B cell (primary cell): ENCODE data around the gene DNAH3. TPM values are rescaled to one million over a fixed set of nuclear protein-coding genes. Genes with fewer than 3 reads are reported as not detected.
A peak's percentile ranks its signal among the peaks of the same experiment; 100 is the strongest.

ENCODE experiments used
- ATAC-seq: fragments of 200-7000 bp; cut with Tn5 transposase; one replicate; pipeline ENCODE4 v1.10.0; 2021; ENCODE audit warnings: low read depth, mild to moderate bottlenecking, moderate number of reproducible peaks, moderate library complexity
- CTCF ChIA-PET: fragments of 350-600 bp; sonication (Branson Sonifier 250); formaldehyde crosslinking; loops from one replicate; lab custom pipeline; 2021; ENCODE audit warnings: antibody characterized with exemption, inconsistent platforms; lab: Charles Lee
- POLR2A ChIA-PET: fragments of 350-600 bp; sonication (Branson Sonifier 250); formaldehyde crosslinking; loops from one replicate; lab custom pipeline; 2021; ENCODE audit warnings: antibody characterized with exemption; lab: Charles Lee
- DNase-seq: peaks from one replicate; pipeline ENCODE4 v3.0.0; 2013
- H2AFZ ChIP-seq: 2 replicates; pipeline ENCODE4 v1.6.1; 2012; ENCODE audit warnings: mild to moderate bottlenecking, low read depth, low read length; ENCODE audit not compliant: insufficient read depth, poor library complexity, severe bottlenecking
- H3K27ac ChIP-seq, 2 donors: 1 replicate in 1 of 2; 2 replicates in 1 of 2; pipeline ENCODE4 v1.5.1; 2012 to 2013; ENCODE audit warnings: low read length in 2 of 2, mild to moderate bottlenecking in 2 of 2, moderate library complexity in 1 of 2
- H3K27me3 ChIP-seq, 4 experiments: fragments of 200-600 bp in 1 of 4; sonication (generic) in 1 of 4; replicated peaks in 1 of 4; 1 replicate in 2 of 4; 2 replicates in 2 of 4; pipeline versions ENCODE4 v1.6.1 to v1.7.0; 2013 to 2016; ENCODE audit warnings: low read length in 3 of 4, mild to moderate bottlenecking in 2 of 4, mixed read lengths in 1 of 4, moderate library complexity in 1 of 4; ENCODE audit not compliant: insufficient read depth in 4 of 4, control insufficient read depth in 3 of 4; ENCODE audit errors: control extremely low read depth in 1 of 4
- H3K36me3 ChIP-seq, 2 experiments: replicated peaks in 1 of 2; 1 replicate in 1 of 2; 2 replicates in 1 of 2; pipeline versions ENCODE4 v1.6.1 to v1.7.1; 2013; ENCODE audit warnings: low read length in 1 of 2; ENCODE audit not compliant: insufficient read depth in 2 of 2, control insufficient read depth in 1 of 2; ENCODE audit errors: control extremely low read depth in 1 of 2, extremely low read depth in 1 of 2
- H3K4me1 ChIP-seq, 2 donors: fragments of 200-600 bp in 1 of 2; sonication (generic) in 1 of 2; 1 replicate in 1 of 2; 2 replicates in 1 of 2; pipeline versions ENCODE4 v1.5.1 to v1.6.1; 2013 to 2017; ENCODE audit warnings: low read length in 2 of 2; ENCODE audit not compliant: control insufficient read depth in 2 of 2, insufficient read depth in 2 of 2
- H3K4me2 ChIP-seq: replicated peaks from 2 replicates; pipeline ENCODE3; 2012; ENCODE audit warnings: mild to moderate bottlenecking, low read depth, low read length; ENCODE audit not compliant: poor library complexity, severe bottlenecking
- H3K4me3 ChIP-seq, 5 experiments: fragments of 200-600 bp in 1 of 5; sonication (generic) in 1 of 5; 1 replicate in 3 of 5; 2 replicates in 2 of 5; pipeline versions ENCODE4 v1.5.1 to v1.7.0; 2011 to 2016; ENCODE audit warnings: low read length in 4 of 5, mild to moderate bottlenecking in 4 of 5, low read depth in 2 of 5, control low read depth in 1 of 5, moderate library complexity in 1 of 5; ENCODE audit not compliant: insufficient read depth in 1 of 5; ENCODE audit errors: control extremely low read depth in 1 of 5, extremely low read depth in 1 of 5
- H3K79me2 ChIP-seq: fragments of 200-600 bp; sonication (generic); one replicate; pipeline ENCODE4 v1.6.0; 2016; ENCODE audit warnings: low read length; ENCODE audit not compliant: control insufficient read depth, insufficient read depth
- H3K9ac ChIP-seq: fragments of 200-600 bp; sonication (generic); 2 replicates; pipeline ENCODE4 v1.6.1; 2017; ENCODE audit warnings: mild to moderate bottlenecking, low read length, moderate library complexity
- H3K9me3 ChIP-seq, 3 donors: one replicate each; pipeline versions ENCODE4 v1.6.1 to v1.7.1; 2013; ENCODE audit warnings: low read length in 2 of 3; ENCODE audit not compliant: control insufficient read depth in 2 of 3, insufficient read depth in 1 of 3; ENCODE audit errors: control extremely low read depth in 1 of 3
- H4K20me1 ChIP-seq: 2 replicates; pipeline ENCODE4 v1.6.0; 2012; ENCODE audit warnings: mild to moderate bottlenecking, low read length; ENCODE audit not compliant: insufficient read depth, control insufficient read depth, poor library complexity, severe bottlenecking
- H3K27ac Mint-ChIP-seq: one replicate; pipeline ENCODE4 v1.8.0; 2021; ENCODE audit warnings: mixed read lengths
- H3K27me3 Mint-ChIP-seq: one replicate; pipeline ENCODE4 v1.8.0; 2021; ENCODE audit warnings: mixed read lengths
- H3K4me1 Mint-ChIP-seq: one replicate; pipeline ENCODE4 v1.8.0; 2021; ENCODE audit warnings: mixed read lengths
- H3K4me3 Mint-ChIP-seq: one replicate; pipeline ENCODE4 v1.8.0; 2021; ENCODE audit warnings: mixed read lengths
- H3K9me3 Mint-ChIP-seq: one replicate; pipeline ENCODE4 v1.8.0; 2022; ENCODE audit warnings: mixed read lengths; ENCODE audit not compliant: insufficient read depth
- CTCF ChIP-seq: fragments of 200-600 bp; IDR thresholded peaks from one replicate; pipeline ENCODE4 v1.8.0; 2022; ENCODE audit warnings: antibody characterized with exemption, mild to moderate bottlenecking
- EZH2 ChIP-seq: IDR thresholded peaks from 2 replicates; pipeline ENCODE4 v1.6.1; 2012; ENCODE audit warnings: borderline replicate concordance, low read depth, mild to moderate bottlenecking, moderate library complexity, low read length; ENCODE audit not compliant: insufficient read depth, poor library complexity, severe bottlenecking
- WGBS: methylation state at CpG from one replicate; pipeline ENCODE4 v1.1.5; 2013; ENCODE audit warnings: missing lambda C conversion rate; ENCODE audit not compliant: insufficient coverage; 5-methylcytosine and 5-hydroxymethylcytosine counted together
- intact Hi-C: fragments of 100-400 bp; cut with micrococcal nuclease; formaldehyde crosslinking; loops from one replicate; pipeline ENCODE4 v1.10.0; 2022
- polyA plus RNA-seq: library from polyadenylated mRNA; depleted of rRNA; stranded (reverse); fragments of >200 nt; gene quantifications from 2 replicates; pipeline ENCODE4 v1.2.3, GENCODE V29; 2012
- total RNA-seq, 2 donors: library from RNA; stranded (reverse); fragments of 120-200 nt in 1 of 2; gene quantifications; 1 replicate in 1 of 2; 2 replicates in 1 of 2; pipeline versions ENCODE4 v1.2.3 to v1.2.4, GENCODE V29; 2013 to 2022

Gene DNAH3
- total and polyA plus RNA-seq, 2 donors (not counting 1 experiment from before 2014, with no cell fraction given) = not detected

- peak; percentile 9 for ATAC-seq
- H3K9ac ChIP-seq = peak overlapping the region; percentile 98
- peaks cover 56% of the 10 kb centered on the region for H3K79me2 ChIP-seq
- peak overlapping the region; percentile 90 for H3K4me2 ChIP-seq
- H3K27me3 Mint-ChIP-seq = no peaks in the 10 kb centered on the region
- H3K4me1 Mint-ChIP-seq = peaks cover 72% of the 10 kb centered on the region
- H3K27me3 ChIP-seq = no peaks in the 10 kb centered on the region
- peak; percentile 76 for DNase-seq
- H3K36me3 ChIP-seq = no peaks in the 10 kb centered on the region
- no peaks in the 10 kb centered on the region for H3K9me3 ChIP-seq
- H2AFZ ChIP-seq = peak overlapping the region; percentile 86
- H3K27ac Mint-ChIP-seq = peak overlapping the region; percentile 95
- H4K20me1 ChIP-seq = peaks cover 20% of the 10 kb centered on the region
- TF ChIP-seq EZH2 (no peak), CTCF (no peak)
- intact Hi-C loops = loop anchor here (10.0 kb wide), 3 partner anchors 653 to 1347 kb away; partner anchors contain the start of gene VPS35L
- CTCF ChIA-PET = no interaction called here
- peak overlapping the region; percentile 94 for H3K4me3 Mint-ChIP-seq
- peaks cover 52% of the 10 kb centered on the region in 2 donors for H3K4me1 ChIP-seq
- no peaks in the 10 kb centered on the region for H3K9me3 Mint-ChIP-seq
- peak overlapping the region; percentile 89 to 96 (median 95) for H3K4me3 ChIP-seq
- POLR2A ChIA-PET = interaction anchor here (0.6 to 1.9 kb wide), 2 partner anchors 27 to 191 kb away, joined by 6 to 11 read pairs; no protein-coding TSS in a partner anchor
- H3K27ac ChIP-seq = peak overlapping the region; percentile 77 to 96
- 18% methylated on average over 15 of the region's 27 CpGs for WGBS
Measured at GRCh38 chr16:20901436-20902112, 249.1 kb downstream of the DNAH3 start.

GRCh38 chr16:20901068-20901435 lies 249.6 kb downstream of the DNAH3 start:
- Histone ChIP-seq H3K9ac (peak overlapping the region; percentile 98), H4K20me1 (peaks cover 15% of the 10 kb centered on the region), H3K27me3 (no peaks in the 10 kb centered on the region), H3K27ac (peak overlapping the region; percentile 77 to 96), H3K36me3 (no peaks in the 10 kb centered on the region), H3K4me3 (peak overlapping the region; percentile 89 to 96 (median 95)), H3K4me1 (peaks cover 52% of the 10 kb centered on the region in 2 donors), H3K4me2 (peak overlapping the region; percentile 90), H3K79me2 (peaks cover 51% of the 10 kb centered on the region), H2AFZ (peak overlapping the region; percentile 86), H3K9me3 (no peaks in the 10 kb centered on the region)
- peak overlapping the region; percentile 94 for H3K4me3 Mint-ChIP-seq
- intact Hi-C loops = loop anchor here (10.0 kb wide), 3 partner anchors 654 to 1346 kb away; partner anchors contain the start of gene VPS35L
- WGBS = 1% methylated on average over 20 of the region's 20 CpGs
- H3K4me1 Mint-ChIP-seq = peaks cover 71% of the 10 kb centered on the region
- DNase-seq (no peak), ATAC-seq (peak; percentile 2)
- no peak for TF ChIP-seq EZH2
- no peak for TF ChIP-seq CTCF
- no peaks in the 10 kb centered on the region for H3K27me3 Mint-ChIP-seq
- ChIA-PET CTCF (no interaction called here), POLR2A (interaction anchor here (0.6 to 1.9 kb wide), 2 partner anchors 27 to 192 kb away, joined by 6 to 11 read pairs; no protein-coding TSS in a partner anchor)
- no peaks in the 10 kb centered on the region for H3K9me3 Mint-ChIP-seq
- H3K27ac Mint-ChIP-seq = peak overlapping the region; percentile 95
